ENCODE measurements around the gene CCDC61.

Gene CCDC61

GRCh38 chr19:45978156-45978555, 17.1 kb upstream of the CCDC61 start:
- Histone ChIP-seq H3K27ac (ENCODE audit: low read depth, low read length) (no peak overlapping the region), H3K23ac (ENCODE audit: low read length) (no peak overlapping the region), H4K8ac (ENCODE audit: low read depth, low read length) (no peak overlapping the region), H3K79me2 (ENCODE audit: control insufficient read depth, insufficient read depth, low read length) (no peaks in the 10 kb centered on the region), H2AK5ac (ENCODE audit: low read length) (no peak overlapping the region), H3K4me2 (ENCODE audit: low read length) (no peak overlapping the region), H3K36me3 (ENCODE audit: control insufficient read depth, insufficient read depth, low read length) (no peaks in the 10 kb centered on the region), H3K4ac (ENCODE audit: low read depth, low read length) (no peak overlapping the region), H3K4me1 (ENCODE audit: control insufficient read depth, low read depth, low read length) (no peaks in the 10 kb centered on the region), H2BK15ac (replicated peaks; ENCODE audit: low read depth) (no peak overlapping the region), H3K4me3 (ENCODE audit: low read length) (no peak overlapping the region), H3K79me1 (ENCODE audit: low read length) (no peaks in the 10 kb centered on the region), H3K9ac (ENCODE audit: low read length) (no peak overlapping the region), H2BK5ac (ENCODE audit: low read length) (no peak overlapping the region), H4K5ac (ENCODE audit: low read length) (no peak overlapping the region), H2BK120ac (ENCODE audit: low read depth, low read length) (no peak overlapping the region), H3K27me3 (ENCODE audit: insufficient read depth, low read length, poor library complexity) (no peaks in the 10 kb centered on the region), H3K56ac (ENCODE audit: low read length) (no peak overlapping the region), H3K18ac (ENCODE audit: low read length) (no peak overlapping the region)
- no peak for DNase-seq
- WGBS (ENCODE audit: extremely low coverage, insufficient coverage, low lambda C conversion rate) = no CpG with 5 or more reads among the region's 7 CpGs

- no peak overlapping the region for H4K5ac ChIP-seq (ENCODE audit: low read length)
- WGBS (ENCODE audit: extremely low coverage, insufficient coverage, low lambda C conversion rate) = no CpG with 5 or more reads among the region's 2 CpGs
- no peak overlapping the region for H3K27ac ChIP-seq (ENCODE audit: low read depth, low read length)
- H2BK15ac ChIP-seq (replicated peaks; ENCODE audit: low read depth) = no peak overlapping the region
- H2BK5ac ChIP-seq (ENCODE audit: low read length) = no peak overlapping the region
- H3K36me3 ChIP-seq (ENCODE audit: control insufficient read depth, insufficient read depth, low read length) = no peaks in the 10 kb centered on the region
- no peak overlapping the region for H3K18ac ChIP-seq (ENCODE audit: low read length)
- H3K4me2 ChIP-seq (ENCODE audit: low read length) = no peak overlapping the region
- H2BK120ac ChIP-seq (ENCODE audit: low read depth, low read length) = no peak overlapping the region
- no peak overlapping the region for H2AK5ac ChIP-seq (ENCODE audit: low read length)
- no peak overlapping the region for H3K4ac ChIP-seq (ENCODE audit: low read depth, low read length)
- H3K56ac ChIP-seq (ENCODE audit: low read length) = no peak overlapping the region
- no peak overlapping the region for H3K9ac ChIP-seq (ENCODE audit: low read length)
- H3K23ac ChIP-seq (ENCODE audit: low read length) = no peak overlapping the region
- H3K79me1 ChIP-seq (ENCODE audit: low read length) = no peaks in the 10 kb centered on the region
- H3K27me3 ChIP-seq (ENCODE audit: insufficient read depth, low read length, poor library complexity) = no peaks in the 10 kb centered on the region
- no peaks in the 10 kb centered on the region for H3K79me2 ChIP-seq (ENCODE audit: control insufficient read depth, insufficient read depth, low read length)
- no peak for DNase-seq
- H3K4me3 ChIP-seq (ENCODE audit: low read length) = no peak overlapping the region
- H4K8ac ChIP-seq (ENCODE audit: low read depth, low read length) = no peak overlapping the region
- H3K4me1 ChIP-seq (ENCODE audit: control insufficient read depth, low read depth, low read length) = no peaks in the 10 kb centered on the region
Observed at GRCh38 chr19:45981350-45981749, 13.9 kb upstream of the CCDC61 start.

- H2BK5ac ChIP-seq (ENCODE audit: low read length) = no peak overlapping the region
- H2BK120ac ChIP-seq (ENCODE audit: low read depth, low read length) = no peak overlapping the region
- no peak overlapping the region for H2AK5ac ChIP-seq (ENCODE audit: low read length)
- H3K4me3 ChIP-seq (ENCODE audit: low read length) = no peak overlapping the region
- no peak overlapping the region for H4K8ac ChIP-seq (ENCODE audit: low read depth, low read length)
- H3K18ac ChIP-seq (ENCODE audit: low read length) = no peak overlapping the region
- no peak overlapping the region for H3K56ac ChIP-seq (ENCODE audit: low read length)
- WGBS (ENCODE audit: extremely low coverage, insufficient coverage, low lambda C conversion rate) = no CpG with 5 or more reads among the region's 7 CpGs
- H4K5ac ChIP-seq (ENCODE audit: low read length) = no peak overlapping the region
- H3K4ac ChIP-seq (ENCODE audit: low read depth, low read length) = no peak overlapping the region
- H3K79me2 ChIP-seq (ENCODE audit: control insufficient read depth, insufficient read depth, low read length) = no peaks in the 10 kb centered on the region
- no peaks in the 10 kb centered on the region for H3K79me1 ChIP-seq (ENCODE audit: low read length)
- no peaks in the 10 kb centered on the region for H3K4me1 ChIP-seq (ENCODE audit: control insufficient read depth, low read depth, low read length)
- no peak overlapping the region for H3K27ac ChIP-seq (ENCODE audit: low read depth, low read length)
- no peak overlapping the region for H3K4me2 ChIP-seq (ENCODE audit: low read length)
- H2BK15ac ChIP-seq (replicated peaks; ENCODE audit: low read depth) = no peak overlapping the region
- no peaks in the 10 kb centered on the region for H3K36me3 ChIP-seq (ENCODE audit: control insufficient read depth, insufficient read depth, low read length)
- H3K27me3 ChIP-seq (ENCODE audit: insufficient read depth, low read length, poor library complexity) = no peaks in the 10 kb centered on the region
- H3K9ac ChIP-seq (ENCODE audit: low read length) = no peak overlapping the region
- no peak for DNase-seq
- no peak overlapping the region for H3K23ac ChIP-seq (ENCODE audit: low read length)
Observed at GRCh38 chr19:45985321-45985720, 9.9 kb upstream of the CCDC61 start.

GRCh38 chr19:45990113-45990728, 5.0 kb upstream of the CCDC61 start:
- Histone ChIP-seq H2BK120ac (ENCODE audit: low read depth, low read length) (no peak overlapping the region), H3K9ac (ENCODE audit: low read length) (no peak overlapping the region), H3K27me3 (ENCODE audit: insufficient read depth, low read length, poor library complexity) (no peaks in the 10 kb centered on the region), H2BK15ac (replicated peaks; ENCODE audit: low read depth) (no peak overlapping the region), H3K79me2 (ENCODE audit: control insufficient read depth, insufficient read depth, low read length) (no peaks in the 10 kb centered on the region), H3K27ac (ENCODE audit: low read depth, low read length) (no peak overlapping the region), H3K4ac (ENCODE audit: low read depth, low read length) (no peak overlapping the region), H3K4me3 (ENCODE audit: low read length) (no peak overlapping the region), H4K8ac (ENCODE audit: low read depth, low read length) (no peak overlapping the region), H3K23ac (ENCODE audit: low read length) (no peak overlapping the region), H3K79me1 (ENCODE audit: low read length) (no peaks in the 10 kb centered on the region), H2BK5ac (ENCODE audit: low read length) (no peak overlapping the region), H2AK5ac (ENCODE audit: low read length) (no peak overlapping the region), H3K18ac (ENCODE audit: low read length) (no peak overlapping the region), H4K5ac (ENCODE audit: low read length) (no peak overlapping the region), H3K56ac (ENCODE audit: low read length) (no peak overlapping the region), H3K36me3 (ENCODE audit: control insufficient read depth, insufficient read depth, low read length) (no peaks in the 10 kb centered on the region), H3K4me2 (ENCODE audit: low read length) (no peak overlapping the region), H3K4me1 (ENCODE audit: control insufficient read depth, low read depth, low read length) (no peaks in the 10 kb centered on the region)
- DNase-seq = no peak
- WGBS (ENCODE audit: extremely low coverage, insufficient coverage, low lambda C conversion rate) = no CpG with 5 or more reads among the region's 12 CpGs

- Histone ChIP-seq H2BK120ac (ENCODE audit: low read depth, low read length) (no peak overlapping the region), H3K56ac (ENCODE audit: low read length) (peak overlapping the region; percentile 75), H3K36me3 (ENCODE audit: control insufficient read depth, insufficient read depth, low read length) (no peaks in the 10 kb centered on the region), H3K4me1 (ENCODE audit: control insufficient read depth, low read depth, low read length) (peaks cover 3% of the 10 kb centered on the region), H2BK15ac (replicated peaks; ENCODE audit: low read depth) (no peak overlapping the region), H3K27me3 (ENCODE audit: insufficient read depth, low read length, poor library complexity) (no peaks in the 10 kb centered on the region), H3K18ac (ENCODE audit: low read length) (no peak overlapping the region), H3K4me3 (ENCODE audit: low read length) (peak overlapping the region; percentile 41), H3K79me1 (ENCODE audit: low read length) (peaks cover 6% of the 10 kb centered on the region), H4K8ac (ENCODE audit: low read depth, low read length) (no peak overlapping the region), H4K5ac (ENCODE audit: low read length) (no peak overlapping the region), H3K23ac (ENCODE audit: low read length) (no peak overlapping the region), H2BK5ac (ENCODE audit: low read length) (no peak overlapping the region), H3K4me2 (ENCODE audit: low read length) (peak overlapping the region; percentile 85), H2AK5ac (ENCODE audit: low read length) (no peak overlapping the region), H3K4ac (ENCODE audit: low read depth, low read length) (no peak overlapping the region), H3K9ac (ENCODE audit: low read length) (peak overlapping the region; percentile 67), H3K79me2 (ENCODE audit: control insufficient read depth, insufficient read depth, low read length) (peaks cover 4% of the 10 kb centered on the region), H3K27ac (ENCODE audit: low read depth, low read length) (no peak overlapping the region)
- WGBS (ENCODE audit: extremely low coverage, insufficient coverage, low lambda C conversion rate) = no CpG with 5 or more reads among the region's 8 CpGs
- no peak for DNase-seq
Observed at GRCh38 chr19:45994456-45994997, 740 bp upstream of the CCDC61 start.
